IPS-18c (cell line): ENCODE results near the gene FAM163B.
"Not testable (repeated sequence)": the region's sequence is repeated elsewhere in the genome, so short reads cannot be mapped to it uniquely, and the experiment has no call there.

Experiments used
- H3K4me3 ChIP-seq: 2 replicates; pipeline ENCODE4 v1.7.0; 2013; ENCODE audit warnings: low read depth, mild to moderate bottlenecking, low read length, moderate library complexity; ENCODE audit not compliant: insufficient read depth
- H3K9me3 ChIP-seq: one replicate; pipeline ENCODE4 v1.6.1; 2013; ENCODE audit warnings: mild to moderate bottlenecking, low read length, moderate library complexity; ENCODE audit not compliant: control insufficient read depth, insufficient read depth

Gene FAM163B

DNA sequence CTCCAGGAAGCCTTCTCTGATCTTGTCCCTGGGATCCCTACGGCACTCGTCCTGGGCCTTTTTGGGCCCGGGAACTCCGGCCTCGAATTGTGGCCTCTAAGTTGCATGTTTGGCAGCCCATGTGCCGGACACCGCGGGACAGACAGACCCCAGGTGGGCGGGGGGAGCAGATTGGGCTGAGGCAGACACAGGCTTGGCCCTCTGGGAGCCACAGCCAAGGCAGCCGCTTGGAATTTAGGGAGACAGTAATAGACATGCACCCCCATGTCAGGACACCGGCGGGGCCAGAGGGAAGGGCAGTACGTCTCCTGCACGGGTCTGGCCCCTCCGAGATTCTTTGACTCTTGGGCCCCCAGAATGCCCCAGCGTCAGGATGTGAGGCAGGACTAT is 38.5 kb downstream of the FAM163B start:
- Histone ChIP-seq H3K9me3 (no peaks in the 10 kb centered on the region), H3K4me3 (no peak overlapping the region)

DNA sequence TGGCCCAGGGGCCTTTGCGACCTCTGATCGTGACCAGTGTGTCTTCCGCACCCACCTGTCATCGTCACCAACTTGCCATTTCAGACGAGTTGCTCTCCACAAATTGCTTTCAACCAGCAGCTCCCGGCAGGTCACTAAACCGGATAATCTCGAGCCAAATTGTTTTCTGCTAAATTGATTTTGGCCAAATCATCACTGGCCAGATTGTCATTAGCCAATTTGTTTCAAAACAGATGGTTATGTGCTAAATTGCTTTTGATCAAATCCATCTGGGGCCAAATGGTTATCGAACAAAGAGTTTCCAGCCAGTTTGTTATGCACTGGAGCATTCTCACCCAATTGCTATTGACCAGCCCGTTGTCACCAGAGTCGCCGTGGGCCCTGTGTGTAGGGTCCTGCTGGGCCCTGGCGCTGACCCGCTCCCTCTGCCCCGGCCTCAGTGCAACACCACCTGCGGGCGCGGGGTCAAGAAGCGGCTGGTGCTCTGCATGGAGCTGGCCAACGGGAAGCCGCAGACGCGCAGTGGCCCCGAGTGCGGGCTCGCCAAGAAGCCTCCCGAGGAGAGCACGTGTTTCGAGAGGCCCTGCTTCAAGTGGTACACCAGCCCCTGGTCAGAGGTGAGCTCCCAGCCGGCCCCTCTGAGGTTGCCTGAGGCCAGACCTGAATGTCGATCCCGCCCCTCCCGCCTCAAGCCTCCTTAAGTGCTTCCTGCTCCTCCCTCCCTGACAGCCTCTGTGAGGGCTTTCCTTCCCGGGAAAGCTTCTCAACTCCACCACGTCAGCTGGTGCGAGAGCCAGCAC is 39.1 kb downstream of the FAM163B start:
- H3K9me3 ChIP-seq, result no peaks in the 10 kb centered on the region
- H3K4me3 ChIP-seq, result no peak overlapping the region

DNA sequence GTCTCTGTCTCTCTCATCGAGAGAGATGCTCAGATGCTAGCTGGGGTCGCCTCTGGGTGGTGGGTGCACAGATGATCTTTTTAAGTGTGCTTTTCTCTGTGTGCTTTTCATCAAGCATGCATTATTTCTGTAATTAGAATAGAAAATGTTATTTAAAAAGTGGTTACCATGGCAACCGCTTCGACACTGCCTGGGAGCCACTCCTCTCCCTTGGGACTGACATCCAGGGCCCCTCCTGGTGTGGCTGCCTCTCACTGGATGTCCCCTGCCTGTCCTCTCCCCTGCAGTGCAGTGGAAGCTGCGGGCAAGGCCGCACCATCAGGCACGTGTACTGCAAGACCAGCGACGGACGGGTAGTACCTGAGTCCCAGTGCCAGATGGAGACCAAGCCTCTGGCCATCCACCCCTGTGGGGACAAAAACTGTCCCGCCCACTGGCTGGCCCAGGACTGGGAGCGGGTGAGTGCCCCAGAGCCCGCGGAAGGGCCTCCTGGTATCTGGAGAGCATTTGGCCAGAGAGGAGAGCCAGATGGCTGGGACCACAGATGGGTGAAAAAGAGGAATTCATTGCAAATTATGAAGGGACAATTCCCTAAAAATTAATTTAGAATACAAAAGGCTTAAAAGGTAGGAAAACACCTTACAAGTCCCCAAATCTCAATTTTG is 39.9 kb downstream of the FAM163B start:
- no peaks in the 10 kb centered on the region for H3K9me3 ChIP-seq
- H3K4me3 ChIP-seq, result no peak overlapping the region

DNA sequence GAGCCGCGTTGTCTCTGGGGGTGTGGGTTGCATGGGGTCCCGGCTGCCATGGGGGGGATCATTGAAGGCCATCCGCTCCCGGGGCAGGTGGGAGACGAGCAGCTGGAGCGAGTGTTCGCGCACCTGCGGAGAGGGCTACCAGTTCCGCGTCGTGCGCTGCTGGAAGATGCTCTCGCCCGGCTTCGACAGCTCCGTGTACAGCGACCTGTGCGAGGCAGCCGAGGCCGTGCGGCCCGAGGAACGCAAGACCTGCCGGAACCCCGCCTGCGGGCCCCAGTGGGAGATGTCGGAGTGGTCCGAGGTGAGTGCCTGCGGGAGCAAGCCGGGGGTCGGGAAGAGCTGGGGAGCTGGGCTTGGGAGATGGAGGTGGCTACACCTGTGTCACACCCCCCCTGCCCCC is 41.0 kb downstream of the FAM163B start:
- Histone ChIP-seq H3K4me3 (no peak overlapping the region), H3K9me3 (no peaks in the 10 kb centered on the region)

DNA sequence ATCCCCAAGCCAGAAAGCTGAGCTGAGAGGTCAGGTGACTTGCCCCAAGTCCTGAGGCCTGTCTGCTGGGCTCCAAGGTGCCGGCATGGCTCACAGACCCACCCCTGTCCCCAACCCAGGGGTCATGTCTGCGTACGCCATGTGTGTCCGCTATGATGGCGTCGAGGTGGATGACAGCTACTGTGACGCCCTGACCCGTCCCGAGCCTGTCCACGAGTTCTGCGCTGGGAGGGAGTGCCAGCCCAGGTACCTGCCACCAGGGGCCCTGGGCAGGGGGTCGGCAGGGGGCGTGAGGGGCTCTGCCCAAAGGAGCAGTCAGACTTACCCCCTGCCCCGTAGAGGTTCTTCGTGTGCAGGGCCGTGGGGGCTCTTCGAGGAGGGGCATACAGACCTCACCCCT is 42.4 kb downstream of the FAM163B start:
- H3K4me3 ChIP-seq, result no peak overlapping the region

DNA sequence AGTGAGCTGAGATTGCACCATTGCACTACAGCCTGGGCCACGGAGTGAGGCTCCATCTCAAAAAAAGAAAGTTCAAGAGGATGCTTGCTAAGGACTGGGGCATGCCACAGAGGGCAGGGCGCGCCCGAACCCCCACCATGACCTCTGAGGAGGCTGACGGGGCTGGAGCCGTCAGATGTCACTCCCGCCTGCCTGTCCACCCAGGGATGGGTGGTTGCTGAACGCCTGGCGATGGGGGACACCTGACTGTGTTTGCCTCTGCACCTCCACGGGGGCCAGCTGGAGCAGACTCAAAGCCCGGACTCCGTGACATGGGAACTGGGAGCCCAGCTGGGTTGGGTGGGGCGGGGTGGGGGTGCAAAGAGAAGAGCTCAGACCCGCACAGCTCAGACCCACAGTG is 42.8 kb downstream of the FAM163B start:
- H3K9me3 ChIP-seq, result no peaks in the 10 kb centered on the region

More for the DNA sequence above, 42.4 kb downstream of the FAM163B start:
- H3K9me3 ChIP-seq, result no peaks in the 10 kb centered on the region

DNA sequence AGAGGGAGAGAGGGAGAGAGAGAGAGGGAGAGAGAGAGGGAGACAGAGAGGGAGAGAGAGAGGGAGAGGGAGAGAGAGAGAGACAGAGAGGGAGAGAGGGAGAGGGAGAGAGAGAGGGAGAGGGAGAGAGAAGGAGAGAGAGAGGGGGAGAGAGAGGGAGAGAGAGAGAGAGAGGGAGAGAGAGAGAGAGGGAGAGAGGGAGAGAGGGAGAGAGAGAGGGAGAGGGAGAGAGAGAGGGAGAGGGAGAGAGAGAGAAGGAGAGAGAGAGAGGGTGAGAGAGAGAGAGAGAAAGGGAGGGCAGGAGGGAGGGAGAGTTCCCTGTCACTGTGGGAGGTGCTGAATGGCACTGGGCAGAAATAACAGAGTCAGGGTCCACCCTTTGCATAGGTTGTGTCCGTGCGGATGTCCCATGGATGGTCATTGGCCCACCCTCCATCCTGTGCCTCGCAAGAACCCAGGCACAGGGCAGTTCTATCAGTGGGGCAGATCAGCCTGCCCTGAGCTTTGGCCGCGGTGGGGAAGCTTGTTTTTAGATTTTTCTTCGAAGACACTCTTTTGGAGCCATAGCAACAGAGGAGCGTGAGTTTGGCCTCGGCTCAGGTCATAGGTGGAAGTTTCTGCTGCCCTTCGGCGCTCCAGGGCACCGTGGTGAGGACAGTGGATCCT is 44.6 kb downstream of the FAM163B start:
- H3K4me3 ChIP-seq, result no peak overlapping the region
- H3K9me3 ChIP-seq, result no peaks in the 10 kb centered on the region

More for the DNA sequence above, 42.8 kb downstream of the FAM163B start:
- H3K4me3 ChIP-seq, result no peak overlapping the region

DNA sequence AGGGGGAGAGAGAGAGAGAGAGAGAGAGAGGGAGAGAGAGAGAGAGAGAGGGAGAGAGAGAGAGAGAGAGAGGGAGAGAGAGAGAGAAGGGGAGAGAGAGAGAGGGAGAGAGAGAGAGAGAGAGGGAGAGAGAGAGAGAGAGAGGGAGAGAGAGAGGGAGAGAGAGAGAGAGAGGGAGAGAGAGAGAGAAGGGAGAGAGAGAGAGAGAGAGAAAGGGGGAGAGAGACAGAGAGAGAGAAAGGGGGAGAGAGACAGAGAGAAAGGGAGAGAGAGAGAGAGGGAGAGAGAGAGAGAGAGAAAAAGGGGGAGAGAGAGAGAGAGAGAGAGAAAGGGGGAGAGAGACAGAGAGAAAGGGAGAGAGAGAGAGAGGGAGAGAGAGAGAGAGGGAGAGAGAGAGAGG is 45.4 kb downstream of the FAM163B start:
- not testable (repeated sequence) for H3K4me3 ChIP-seq, H3K9me3 ChIP-seq

DNA sequence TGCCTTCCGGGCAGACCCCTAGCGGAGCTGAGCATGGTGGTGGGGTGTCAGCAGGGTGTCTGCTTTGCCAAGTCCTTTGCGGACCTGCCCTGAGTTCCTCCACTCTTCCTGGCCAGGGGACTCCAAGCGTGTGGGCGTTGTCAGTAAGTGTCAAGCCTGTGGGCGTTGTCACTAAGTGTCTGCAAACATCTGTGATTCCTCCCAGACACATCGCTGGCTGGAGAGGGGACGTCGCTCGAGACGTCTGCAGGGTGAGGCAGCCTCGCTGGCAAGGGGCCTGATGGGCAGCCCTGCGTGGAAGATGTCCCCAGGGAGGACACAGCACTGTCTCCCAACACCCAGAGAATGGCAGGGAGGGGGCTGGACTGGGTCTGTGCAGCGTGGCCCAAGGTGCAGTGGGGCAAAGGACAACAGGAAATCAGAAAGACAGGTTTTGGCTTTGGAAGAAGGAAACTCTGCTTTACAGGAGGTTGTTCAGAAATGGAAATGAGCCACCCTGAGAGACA is 45.8 kb downstream of the FAM163B start:
- no peaks in the 10 kb centered on the region for H3K9me3 ChIP-seq

DNA sequence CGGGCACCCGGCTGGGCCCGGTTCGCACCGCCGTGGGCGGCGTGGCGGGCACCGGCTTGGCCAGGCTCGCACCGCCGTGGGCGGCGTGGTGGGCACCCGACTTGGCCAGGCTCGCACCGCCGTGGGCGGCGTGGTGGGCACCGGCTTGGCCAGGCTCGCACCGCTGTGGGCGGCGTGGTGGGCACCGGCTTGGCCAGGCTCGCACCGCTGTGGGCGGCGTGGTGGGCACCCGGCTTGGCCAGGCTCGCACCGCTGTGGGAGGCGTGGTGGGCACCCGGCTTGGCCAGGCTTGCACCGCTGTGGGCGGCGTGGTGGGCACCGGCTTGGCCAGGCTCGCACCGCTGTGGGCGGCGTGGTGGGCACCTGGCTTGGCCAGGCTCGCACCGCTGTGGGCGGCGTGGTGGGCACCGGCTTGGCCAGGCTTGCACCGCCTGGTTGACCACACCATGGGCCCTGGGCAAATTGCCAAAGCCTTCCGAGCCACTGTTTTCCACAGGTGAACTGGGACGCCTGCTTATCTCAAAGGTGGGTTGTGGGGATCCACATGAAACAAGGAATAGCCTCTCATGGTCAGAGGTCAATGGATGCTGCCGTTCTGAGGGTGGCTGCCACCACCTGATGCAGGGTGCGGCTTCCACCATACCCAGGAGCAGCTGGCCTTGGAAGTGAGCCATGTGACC is 46.4 kb downstream of the FAM163B start:
- H3K4me3 ChIP-seq, result no peak overlapping the region
- H3K9me3 ChIP-seq, result no peaks in the 10 kb centered on the region

More for the DNA sequence above, 45.8 kb downstream of the FAM163B start:
- no peak overlapping the region for H3K4me3 ChIP-seq

DNA sequence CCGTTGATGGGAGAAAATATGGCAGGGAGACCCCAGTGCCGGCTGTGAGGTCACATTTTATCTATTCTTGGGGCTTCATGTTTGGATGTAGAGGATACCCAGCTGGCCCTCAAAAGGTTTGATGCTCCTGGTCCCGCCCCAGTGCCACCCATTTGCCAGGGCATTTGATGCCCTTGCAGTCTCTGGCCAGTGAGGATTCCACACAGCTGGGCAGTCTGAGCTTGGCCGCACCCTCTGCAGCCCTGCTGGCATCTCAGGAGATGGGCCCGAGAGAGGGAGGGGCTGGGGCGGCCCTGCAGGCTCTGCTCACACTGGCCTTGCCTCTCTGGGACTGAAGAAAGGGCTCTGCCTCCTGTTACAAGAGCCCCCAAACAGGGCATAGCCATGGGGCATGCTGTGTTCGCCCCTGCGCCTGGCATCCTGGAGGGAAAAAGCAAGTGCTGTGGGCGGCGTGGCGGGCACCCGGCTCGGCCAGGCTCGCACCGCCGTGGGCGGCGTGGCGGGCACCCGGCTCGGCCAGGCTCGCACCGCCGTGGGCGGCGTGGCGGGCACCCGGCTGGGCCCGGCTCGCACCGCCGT is 47.1 kb downstream of the FAM163B start:
- Histone ChIP-seq H3K9me3 (no peaks in the 10 kb centered on the region), H3K4me3 (no peak overlapping the region)

DNA sequence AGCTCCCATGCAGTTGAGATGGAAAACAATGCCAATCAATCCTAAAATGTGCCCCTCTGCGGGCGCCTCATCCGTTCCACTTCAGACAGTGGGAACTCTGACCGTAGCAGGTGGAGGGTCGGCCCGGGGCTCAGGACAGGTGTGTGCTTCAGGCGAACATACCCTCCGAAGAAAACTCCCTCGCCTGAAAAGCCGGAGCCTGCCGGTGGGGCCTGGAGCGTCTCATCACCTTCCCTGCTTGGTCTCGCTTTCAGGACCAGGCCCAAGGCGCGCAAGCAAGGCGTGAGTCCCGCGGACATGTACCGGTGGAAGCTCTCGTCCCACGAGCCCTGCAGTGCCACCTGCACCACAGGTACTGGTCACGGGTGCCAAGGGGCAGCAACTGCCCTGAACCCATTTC is 48.2 kb downstream of the FAM163B start:
- Histone ChIP-seq H3K9me3 (no peaks in the 10 kb centered on the region), H3K4me3 (no peak overlapping the region)

DNA sequence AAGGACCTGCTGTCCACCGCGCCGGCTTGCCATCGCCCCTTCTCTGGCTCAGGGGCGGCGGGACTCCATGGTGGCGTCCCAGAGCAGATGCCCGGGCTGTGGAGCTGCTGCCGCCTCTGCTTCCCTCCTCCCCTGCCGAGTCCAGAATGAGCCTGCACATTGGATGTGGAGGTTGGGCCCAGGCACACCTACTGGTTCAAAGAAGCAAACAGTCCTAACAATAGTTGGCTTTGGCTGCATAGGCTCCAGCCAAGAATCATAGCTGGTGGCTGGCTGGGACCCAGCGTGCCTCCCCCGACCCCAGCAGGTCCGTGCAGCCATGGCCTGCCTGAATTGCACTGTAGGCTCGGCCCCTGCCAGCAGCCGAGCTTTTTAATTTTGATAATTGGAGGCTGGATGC is 48.9 kb downstream of the FAM163B start:
- Histone ChIP-seq H3K4me3 (no peak overlapping the region), H3K9me3 (no peaks in the 10 kb centered on the region)

DNA sequence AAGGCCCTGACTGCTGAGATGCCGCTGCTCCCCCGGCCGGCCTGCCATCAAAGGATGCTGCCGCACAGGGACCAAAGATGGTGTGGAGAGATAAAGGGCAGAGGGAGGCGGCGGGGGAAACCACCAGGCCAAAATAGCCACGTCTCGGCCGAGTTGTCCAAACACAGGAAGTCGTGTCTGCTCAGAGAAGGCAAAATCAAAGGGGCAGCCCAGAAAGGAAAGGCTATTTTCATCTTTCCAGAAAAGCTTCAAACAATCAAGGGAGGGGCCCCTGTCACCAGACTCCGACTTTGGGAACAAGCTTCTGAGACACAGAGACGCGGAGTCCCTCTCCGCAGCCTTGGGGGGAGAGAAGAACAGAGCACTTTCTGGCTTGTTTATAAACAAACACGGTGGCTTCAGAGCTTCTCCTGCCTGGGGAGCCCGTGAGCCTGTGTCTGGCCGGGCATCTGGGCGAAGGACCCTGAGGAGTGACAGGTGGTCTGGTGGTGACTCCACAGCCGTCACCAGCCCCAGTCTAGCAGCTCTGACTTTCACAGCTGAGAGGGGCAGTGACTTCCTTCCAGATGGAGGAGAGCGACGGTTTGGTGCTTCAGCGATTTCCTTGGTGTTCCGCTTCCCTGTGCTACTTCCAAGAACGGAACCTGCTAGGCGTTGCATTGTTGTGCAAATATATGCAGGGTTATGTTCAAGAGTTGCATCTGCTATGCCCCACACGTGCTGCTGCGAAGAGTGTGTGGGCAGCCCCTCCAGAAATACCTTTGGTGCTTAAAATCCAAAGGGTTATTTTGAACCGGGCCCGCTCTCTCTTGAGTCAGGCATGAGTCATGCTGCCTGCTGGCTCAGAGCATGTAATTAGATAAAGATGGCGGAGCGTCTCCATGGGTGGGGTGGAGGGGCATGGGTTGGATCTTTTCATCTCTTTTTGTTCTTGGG is 50.7 kb downstream of the FAM163B start:
- Histone ChIP-seq H3K9me3 (no peaks in the 10 kb centered on the region), H3K4me3 (0 out of 2 replicates have a peak overlapping the region, but pooled peaks have one; percentile 9)

DNA sequence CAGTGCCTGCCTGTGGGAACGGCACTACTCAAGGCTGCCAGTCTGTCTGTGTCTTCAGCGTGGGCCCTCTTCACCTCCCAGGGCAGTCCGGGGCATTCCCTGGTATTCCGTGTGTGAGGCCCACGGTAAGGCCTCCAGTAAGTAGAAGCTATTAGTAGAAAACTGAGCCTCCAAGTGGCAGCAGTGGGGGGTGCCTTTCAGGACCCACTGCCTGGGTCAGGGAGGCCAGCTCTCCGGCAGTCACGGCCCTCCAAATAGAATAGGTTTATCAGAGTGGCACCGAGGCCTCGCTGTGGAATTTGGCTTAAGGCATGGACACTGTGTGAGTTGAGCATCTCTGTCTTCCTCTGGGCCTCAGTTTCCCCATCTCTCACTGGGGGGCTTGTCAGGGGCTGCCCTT is 51.6 kb downstream of the FAM163B start:
- no peak overlapping the region for H3K4me3 ChIP-seq
- no peaks in the 10 kb centered on the region for H3K9me3 ChIP-seq

DNA sequence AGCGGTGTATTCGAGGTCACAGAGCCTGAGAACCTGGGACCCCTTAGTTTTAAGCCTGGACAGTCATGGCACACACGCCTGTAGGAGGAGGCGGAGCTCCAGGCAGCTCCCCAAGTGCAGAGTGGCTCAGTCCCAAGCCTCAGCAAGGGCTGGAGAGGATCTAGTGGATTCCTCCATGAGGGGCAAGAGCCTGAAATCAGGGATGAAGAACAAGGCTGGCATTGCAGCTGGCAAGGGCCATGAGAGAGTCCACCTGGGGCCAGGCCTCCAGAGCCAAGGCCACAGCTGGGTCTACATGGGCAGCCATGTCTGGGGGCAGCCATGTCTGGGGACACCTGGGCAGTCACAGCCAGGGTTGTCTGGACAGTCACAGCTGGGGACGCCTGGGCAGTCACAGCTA is 52.8 kb downstream of the FAM163B start:
- no peak overlapping the region for H3K4me3 ChIP-seq
- no peaks in the 10 kb centered on the region for H3K9me3 ChIP-seq
